NCI-H1417 treated with DMSO at 0.1 percent for 48 hours (cell line): ENCODE data around the gene LRRC57.
A peak's percentile ranks its signal among the peaks of the same experiment; 100 is the strongest.

Experiments used
- DNase-seq: peaks from one replicate; lab custom pipeline; 2025; lab: John Stamatoyannopoulos, UW

Gene LRRC57

GRCh38 chr15:42549741-42550392, 1.3 kb upstream of the LRRC57 start:
- no peak for DNase-seq

GRCh38 chr15:42549032-42549491, 469 bp upstream of the LRRC57 start:
- no peak for DNase-seq

- DNase-seq = no peak
Observed at GRCh38 chr15:42547918-42548248, 710 bp downstream of the LRRC57 start.

GRCh38 chr15:42544853-42545629, 3.6 kb downstream of the LRRC57 start:
- no peak for DNase-seq

- DNase-seq = no peak
Observed at GRCh38 chr15:42533246-42533645, 15.3 kb downstream of the LRRC57 start.

GRCh38 chr15:42528970-42529369, 19.6 kb downstream of the LRRC57 start:
- DNase-seq = no peak

- DNase-seq = no peak
Observed at GRCh38 chr15:42523331-42523730, 25.3 kb downstream of the LRRC57 start.

GRCh38 chr15:42511007-42511391, 37.6 kb downstream of the LRRC57 start:
- DNase-seq = no peak

GRCh38 chr15:42510258-42511006, 38.2 kb downstream of the LRRC57 start:
- no peak for DNase-seq

- DNase-seq = no peak
Observed at GRCh38 chr15:42508263-42508690, 40.3 kb downstream of the LRRC57 start.

GRCh38 chr15:42507514-42507913, 41.1 kb downstream of the LRRC57 start:
- DNase-seq = no peak

GRCh38 chr15:42504631-42505030, 44.0 kb downstream of the LRRC57 start:
- DNase-seq = no peak

- DNase-seq = no peak
Observed at GRCh38 chr15:42503825-42504224, 44.8 kb downstream of the LRRC57 start.

- no peak for DNase-seq
Observed at GRCh38 chr15:42502477-42502876, 46.1 kb downstream of the LRRC57 start.

GRCh38 chr15:42499858-42500609, 48.6 kb downstream of the LRRC57 start:
- DNase-seq = no peak

- DNase-seq = no peak
Observed at GRCh38 chr15:42498212-42499068, 50.2 kb downstream of the LRRC57 start.

- DNase-seq = peak; percentile 12
Observed at GRCh38 chr15:42495361-42496212, 53.0 kb downstream of the LRRC57 start, which contains the start of gene SNAP23. SNAP23 (plus strand) TSS chr15:42495634; CDS start chr15:42511847, 16,213 bp downstream.

GRCh38 chr15:42494998-42495360, 53.6 kb downstream of the LRRC57 start:
- no peak for DNase-seq

GRCh38 chr15:42493679-42494078, 54.9 kb downstream of the LRRC57 start:
- DNase-seq = no peak

- no peak for DNase-seq
Observed at GRCh38 chr15:42491539-42492225, 56.9 kb downstream of the LRRC57 start.
